WERI-Rb-1 (cell line): ENCODE results near the gene AGFG1.

ENCODE experiments used
- DNase-seq: peaks from one replicate; pipeline ENCODE4 v3.0.0-alpha.2; 2020
- H3K27ac ChIP-seq: fragments of 250-450 bp; sonication (Bioruptor Pico); 2 replicates; pipeline ENCODE4 v1.5.1; 2020; ENCODE audit warnings: mild to moderate bottlenecking, moderate library complexity
- H3K27me3 ChIP-seq: fragments of 250-450 bp; sonication (Bioruptor Pico); 2 replicates; pipeline ENCODE4 v1.5.1; 2021; ENCODE audit warnings: mild to moderate bottlenecking, low read depth, moderate library complexity; ENCODE audit not compliant: insufficient read depth, severe bottlenecking
- H3K36me3 ChIP-seq: fragments of 250-450 bp; sonication (Bioruptor Pico); 2 replicates; pipeline ENCODE4 v1.5.1; 2020; ENCODE audit warnings: mild to moderate bottlenecking, moderate library complexity
- H3K4me3 ChIP-seq: 2 replicates; pipeline ENCODE4 v1.5.1; 2011; ENCODE audit warnings: low read depth, mild to moderate bottlenecking, control low read depth, low read length
- H3K9me3 ChIP-seq: fragments of 250-450 bp; sonication (Bioruptor Pico); 2 replicates; pipeline ENCODE4 v1.5.1; 2021; ENCODE audit warnings: mild to moderate bottlenecking, moderate library complexity; ENCODE audit not compliant: severe bottlenecking
- TF ChIP-seq, protein P1 (sequence below): IDR thresholded peaks from 2 replicates; pipeline ENCODE4 v1.5.1; 2011; ENCODE audit warnings: low read depth, mild to moderate bottlenecking, control low read depth, inconsistent platforms, low read length

The AGFG1 gene

DNA sequence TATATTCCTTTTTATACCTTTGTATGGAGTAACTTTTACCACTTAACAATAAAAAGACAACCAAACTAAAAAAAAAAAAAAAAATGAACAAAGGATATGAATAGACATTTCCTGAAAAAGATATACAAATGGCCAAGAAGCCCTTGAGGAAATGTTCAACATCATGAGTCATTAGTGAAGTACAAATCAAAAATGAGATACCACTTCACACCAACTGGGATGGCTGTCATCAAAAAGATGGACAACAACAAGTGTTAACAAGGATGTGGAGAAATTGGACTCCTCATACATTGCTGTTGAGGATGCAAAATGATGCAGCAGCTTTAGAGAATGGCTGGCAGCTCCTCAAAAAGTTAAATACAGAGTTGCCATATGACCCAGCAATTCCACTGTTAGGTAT lies 104.2 kb downstream of the AGFG1 start:
- DNase-seq, result no peak
- TF ChIP-seq, protein P1, sequence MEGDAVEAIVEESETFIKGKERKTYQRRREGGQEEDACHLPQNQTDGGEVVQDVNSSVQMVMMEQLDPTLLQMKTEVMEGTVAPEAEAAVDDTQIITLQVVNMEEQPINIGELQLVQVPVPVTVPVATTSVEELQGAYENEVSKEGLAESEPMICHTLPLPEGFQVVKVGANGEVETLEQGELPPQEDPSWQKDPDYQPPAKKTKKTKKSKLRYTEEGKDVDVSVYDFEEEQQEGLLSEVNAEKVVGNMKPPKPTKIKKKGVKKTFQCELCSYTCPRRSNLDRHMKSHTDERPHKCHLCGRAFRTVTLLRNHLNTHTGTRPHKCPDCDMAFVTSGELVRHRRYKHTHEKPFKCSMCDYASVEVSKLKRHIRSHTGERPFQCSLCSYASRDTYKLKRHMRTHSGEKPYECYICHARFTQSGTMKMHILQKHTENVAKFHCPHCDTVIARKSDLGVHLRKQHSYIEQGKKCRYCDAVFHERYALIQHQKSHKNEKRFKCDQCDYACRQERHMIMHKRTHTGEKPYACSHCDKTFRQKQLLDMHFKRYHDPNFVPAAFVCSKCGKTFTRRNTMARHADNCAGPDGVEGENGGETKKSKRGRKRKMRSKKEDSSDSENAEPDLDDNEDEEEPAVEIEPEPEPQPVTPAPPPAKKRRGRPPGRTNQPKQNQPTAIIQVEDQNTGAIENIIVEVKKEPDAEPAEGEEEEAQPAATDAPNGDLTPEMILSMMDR, result no peak

DNA sequence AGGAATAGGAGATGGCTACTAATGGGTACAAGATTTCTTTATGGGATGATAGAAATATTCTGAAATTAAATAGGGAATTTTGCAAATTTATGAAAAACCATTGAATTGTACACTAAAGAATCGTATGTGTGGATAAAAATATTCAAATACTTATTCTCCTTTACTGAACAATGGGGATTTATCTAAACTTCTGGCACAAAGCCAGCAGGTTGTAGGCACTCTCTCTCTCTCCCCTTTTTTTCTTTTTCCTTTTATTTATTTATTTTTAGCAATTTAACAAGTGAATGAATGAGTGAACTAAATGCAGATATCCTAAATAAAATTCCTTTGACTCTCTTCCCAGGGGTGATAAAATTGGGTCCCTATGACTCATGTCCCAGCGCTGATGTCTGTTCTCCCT lies 104.9 kb downstream of the AGFG1 start:
- Histone ChIP-seq H3K27me3 (no peaks in the 10 kb centered on the region), H3K4me3 (no peak overlapping the region), H3K36me3 (no peaks in the 10 kb centered on the region), H3K9me3 (no peaks in the 10 kb centered on the region), H3K27ac (no peak overlapping the region)
- DNase-seq, result no peak
- TF ChIP-seq, protein P1, result no peak

More for the DNA sequence above, 104.2 kb downstream of the AGFG1 start:
- no peaks in the 10 kb centered on the region for H3K27me3 ChIP-seq
- H3K4me3 ChIP-seq, result no peak overlapping the region
- H3K27ac ChIP-seq, result no peak overlapping the region
- H3K9me3 ChIP-seq, result no peaks in the 10 kb centered on the region
- H3K36me3 ChIP-seq, result no peaks in the 10 kb centered on the region

DNA sequence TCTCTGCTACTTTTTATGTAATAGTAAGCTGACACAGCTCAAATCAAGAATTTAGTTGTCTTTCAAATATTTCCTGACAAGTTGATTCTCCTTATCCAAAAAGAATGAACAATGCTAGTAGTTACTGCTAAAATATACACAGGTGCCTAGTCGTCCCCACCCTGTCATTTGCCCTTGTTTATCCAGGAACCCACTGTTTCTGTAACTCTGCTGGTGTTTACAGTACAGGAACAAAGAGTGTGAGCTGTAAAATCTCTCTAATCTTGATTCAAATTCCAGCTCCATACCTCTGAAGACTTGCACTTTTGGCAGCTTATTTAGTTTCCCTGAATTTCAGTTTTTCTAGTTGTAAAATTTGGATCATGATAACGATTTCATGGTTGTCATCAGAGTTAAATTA lies 105.6 kb downstream of the AGFG1 start:
- TF ChIP-seq, protein P1, result no peak
- DNase-seq, result no peak
- H3K27ac ChIP-seq, result no peak overlapping the region
- no peak overlapping the region for H3K4me3 ChIP-seq
- no peaks in the 10 kb centered on the region for H3K27me3 ChIP-seq
- no peaks in the 10 kb centered on the region for H3K36me3 ChIP-seq
- H3K9me3 ChIP-seq, result no peaks in the 10 kb centered on the region

GRCh38 chr2:227578642-227579041 lies 106.7 kb downstream of the AGFG1 start:
- H3K4me3 ChIP-seq, result no peak overlapping the region
- no peaks in the 10 kb centered on the region for H3K27me3 ChIP-seq
- no peaks in the 10 kb centered on the region for H3K9me3 ChIP-seq
- DNase-seq, result no peak
- H3K27ac ChIP-seq, result no peak overlapping the region
- TF ChIP-seq, protein P1, result no peak
- no peaks in the 10 kb centered on the region for H3K36me3 ChIP-seq

DNA sequence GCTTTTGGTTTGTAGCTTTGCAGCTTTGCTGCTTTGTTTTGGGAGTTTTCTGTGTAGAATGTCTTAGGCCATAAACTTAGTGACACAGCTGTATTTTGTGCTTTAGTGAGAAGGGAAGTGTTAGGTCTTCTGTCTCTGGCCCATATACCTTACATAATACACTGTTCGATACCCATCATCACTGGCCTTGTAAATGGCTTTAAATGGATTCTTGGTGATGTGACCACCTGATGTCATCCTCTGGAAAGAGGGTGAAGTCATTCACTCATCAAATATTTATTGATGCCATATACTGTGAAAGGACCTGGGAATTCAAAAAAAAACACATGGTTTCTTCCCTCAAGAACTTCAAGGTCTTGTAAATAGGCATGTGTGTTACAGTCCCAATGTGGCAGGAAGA lies 107.8 kb downstream of the AGFG1 start:
- H3K36me3 ChIP-seq, result no peaks in the 10 kb centered on the region
- no peak overlapping the region for H3K4me3 ChIP-seq
- no peaks in the 10 kb centered on the region for H3K9me3 ChIP-seq
- no peak overlapping the region for H3K27ac ChIP-seq
- TF ChIP-seq, protein P1, result no peak
- no peaks in the 10 kb centered on the region for H3K27me3 ChIP-seq
- DNase-seq, result no peak

DNA sequence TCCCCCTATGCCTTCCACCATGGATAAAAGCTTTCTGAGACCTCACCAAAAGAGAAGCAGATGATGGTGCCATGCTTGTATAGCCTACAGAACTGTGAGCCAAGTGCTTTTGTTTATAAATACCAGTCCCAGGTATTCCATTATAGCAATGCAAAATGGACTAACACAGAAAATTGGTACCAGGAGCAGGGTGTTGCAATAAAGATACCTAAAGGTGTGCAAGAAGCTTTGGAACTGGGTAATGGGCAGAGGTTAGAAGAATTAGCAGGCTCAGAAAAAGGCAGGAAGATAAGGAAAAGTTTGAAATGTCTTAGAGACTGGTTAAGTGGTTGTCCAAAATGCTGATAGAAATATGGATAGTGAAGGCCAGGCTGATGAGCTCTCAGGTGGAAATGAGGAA lies 110.4 kb downstream of the AGFG1 start:
- Histone ChIP-seq H3K27ac (no peak overlapping the region), H3K4me3 (no peak overlapping the region), H3K36me3 (no peaks in the 10 kb centered on the region), H3K27me3 (no peaks in the 10 kb centered on the region), H3K9me3 (no peaks in the 10 kb centered on the region)
- DNase-seq, result no peak
- TF ChIP-seq, protein P1, result no peak
